ENCODE results near the gene HRH1.
"Not testable (repeated sequence)": the region's sequence is repeated elsewhere in the genome, so short reads cannot be mapped to it uniquely, and the experiment has no call there.

The HRH1 gene

GRCh38 chr3:11245827-11246662, 91.8 kb downstream of the HRH1 start:
- no peak for DNase-seq

- DNase-seq = no peak
These were observed 92.3 kb downstream of the HRH1 start for GRCh38 chr3:11246663-11246970.

GRCh38 chr3:11247362-11247761, 93.1 kb downstream of the HRH1 start:
- DNase-seq = no peak

- no peak for DNase-seq
These were observed 94.3 kb downstream of the HRH1 start for GRCh38 chr3:11248596-11248995.

- no peak for DNase-seq
These were observed 96.9 kb downstream of the HRH1 start for GRCh38 chr3:11250902-11251806.

GRCh38 chr3:11251807-11252176, 97.5 kb downstream of the HRH1 start:
- no peak for DNase-seq

- no peak for DNase-seq
These were observed 100.6 kb downstream of the HRH1 start for GRCh38 chr3:11254876-11255275.

- DNase-seq = not testable (repeated sequence)
These were observed 101.2 kb downstream of the HRH1 start for GRCh38 chr3:11255537-11255936.

GRCh38 chr3:11258958-11259357, 104.7 kb downstream of the HRH1 start:
- DNase-seq = no peak

- peak; percentile 18 for DNase-seq
These were observed 106.2 kb downstream of the HRH1 start for GRCh38 chr3:11260460-11260859.

- no peak for DNase-seq
These were observed 114.7 kb downstream of the HRH1 start for GRCh38 chr3:11269007-11269406.

GRCh38 chr3:11271986-11272904, 118.0 kb downstream of the HRH1 start, which contains the start of gene ATG7:
Gene ATG7, plus strand, starts transcription at chr3:11272397. Its CDS starts 26,299 bp downstream, at chr3:11298696.
- peak; percentile 89 for DNase-seq

GRCh38 chr3:11272906-11273574, 118.7 kb downstream of the HRH1 start:
- peak; percentile 67 for DNase-seq

GRCh38 chr3:11273891-11274291, 119.6 kb downstream of the HRH1 start:
- peak; percentile 95 for DNase-seq

GRCh38 chr3:11274566-11275142, 120.4 kb downstream of the HRH1 start:
- DNase-seq = no peak

GRCh38 chr3:11275926-11276325, 121.6 kb downstream of the HRH1 start:
- no peak for DNase-seq

GRCh38 chr3:11276901-11277300, 122.6 kb downstream of the HRH1 start:
- DNase-seq = no peak

- DNase-seq = no peak
These were observed 128.2 kb downstream of the HRH1 start for GRCh38 chr3:11282250-11283138.

GRCh38 chr3:11283139-11283475, 128.8 kb downstream of the HRH1 start:
- DNase-seq = no peak

- no peak for DNase-seq
These were observed 129.7 kb downstream of the HRH1 start for GRCh38 chr3:11284011-11284410.

- no peak for DNase-seq
These were observed 131.2 kb downstream of the HRH1 start for GRCh38 chr3:11285471-11285870.

All from GF-D8 (cell line).